Measurements from ENCODE around the gene UBE2E2.

GRCh38 chr3:23600167-23600871 is 397.2 kb downstream of the UBE2E2 start:
- TF ChIP-seq TCF12 (IDR thresholded peaks at IDR 0.05; ENCODE audit: low read depth) (0 out of 2 replicates have a peak, but pooled peaks have one; percentile 53), ZBTB7A (IDR thresholded peaks at IDR 0.05; ENCODE audit: low read depth) (no peak), CEBPB (IDR thresholded peaks at IDR 0.05) (no peak), TAF1 (IDR thresholded peaks at IDR 0.05; ENCODE audit: low read depth) (no peak), RAD21 (IDR thresholded peaks at IDR 0.05; ENCODE audit: low read depth) (no peak), USF1 (IDR thresholded peaks at IDR 0.05) (peak; percentile 63), EGR1 (IDR thresholded peaks at IDR 0.05) (no peak), REST (IDR thresholded peaks at IDR 0.05; ENCODE audit: low read depth) (no peak)

All from Ishikawa (cell line).